Nephron progenitor cell (in vitro differentiated cells): ENCODE measurements around the gene NTM.

Source experiments
- DNase-seq: peaks from one replicate; pipeline ENCODE4 v3.0.0; 2021
- H3K27ac Mint-ChIP-seq: 2 replicates; pipeline ENCODE4 v1.8.0; 2021; ENCODE audit warnings: mild to moderate bottlenecking, moderate library complexity, mixed read lengths
- H3K27me3 Mint-ChIP-seq: 2 replicates; pipeline ENCODE4 v1.8.0; 2021; ENCODE audit warnings: mild to moderate bottlenecking, low read depth, mixed read lengths; ENCODE audit not compliant: poor library complexity
- H3K36me3 Mint-ChIP-seq: 2 replicates; pipeline ENCODE4 v1.8.0; 2021; ENCODE audit warnings: low read depth, mixed read lengths
- H3K4me1 Mint-ChIP-seq: 2 replicates; pipeline ENCODE4 v1.8.0; 2021; ENCODE audit warnings: mixed read lengths
- H3K4me3 Mint-ChIP-seq: 2 replicates; pipeline ENCODE4 v1.8.0; 2021; ENCODE audit warnings: mild to moderate bottlenecking, moderate library complexity, mixed read lengths
- H3K9me3 Mint-ChIP-seq: 2 replicates; pipeline ENCODE4 v1.8.0; 2021; ENCODE audit warnings: mild to moderate bottlenecking, moderate library complexity, mixed read lengths
- CTCF ChIP-seq: fragments of 200-600 bp; sonication (generic); IDR thresholded peaks from 2 replicates; pipeline ENCODE4 v1.5.0; 2021; ENCODE audit warnings: antibody characterized with exemption

The NTM gene

DNA sequence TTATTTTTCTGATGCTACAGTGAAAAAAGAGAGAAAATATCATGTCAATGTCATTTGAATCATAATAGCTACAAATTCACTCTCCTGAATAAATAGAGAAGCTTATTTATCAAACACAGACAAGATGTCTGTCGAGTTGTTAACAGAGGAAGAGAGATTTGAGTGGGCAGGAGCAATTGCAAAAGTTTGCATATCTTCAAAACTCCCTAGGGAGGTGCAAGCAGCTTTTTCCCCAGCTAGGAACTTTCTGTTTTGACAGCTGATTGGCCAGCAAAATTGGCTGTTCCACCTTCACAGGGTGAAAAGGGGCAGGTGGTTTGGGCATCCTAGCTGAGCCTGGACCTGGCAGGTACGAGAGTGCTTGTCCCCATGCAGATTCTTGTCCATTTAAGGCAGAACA lies 98.2 kb downstream of the NTM start:
- H3K9me3 Mint-ChIP-seq = no peaks in the 10 kb centered on the region
- H3K27ac Mint-ChIP-seq = no peak overlapping the region
- H3K36me3 Mint-ChIP-seq = no peaks in the 10 kb centered on the region
- no peaks in the 10 kb centered on the region for H3K27me3 Mint-ChIP-seq
- no peak overlapping the region for H3K4me3 Mint-ChIP-seq
- H3K4me1 Mint-ChIP-seq = peaks cover 88% of the 10 kb centered on the region
- DNase-seq = no peak
- no peak for TF ChIP-seq CTCF

DNA sequence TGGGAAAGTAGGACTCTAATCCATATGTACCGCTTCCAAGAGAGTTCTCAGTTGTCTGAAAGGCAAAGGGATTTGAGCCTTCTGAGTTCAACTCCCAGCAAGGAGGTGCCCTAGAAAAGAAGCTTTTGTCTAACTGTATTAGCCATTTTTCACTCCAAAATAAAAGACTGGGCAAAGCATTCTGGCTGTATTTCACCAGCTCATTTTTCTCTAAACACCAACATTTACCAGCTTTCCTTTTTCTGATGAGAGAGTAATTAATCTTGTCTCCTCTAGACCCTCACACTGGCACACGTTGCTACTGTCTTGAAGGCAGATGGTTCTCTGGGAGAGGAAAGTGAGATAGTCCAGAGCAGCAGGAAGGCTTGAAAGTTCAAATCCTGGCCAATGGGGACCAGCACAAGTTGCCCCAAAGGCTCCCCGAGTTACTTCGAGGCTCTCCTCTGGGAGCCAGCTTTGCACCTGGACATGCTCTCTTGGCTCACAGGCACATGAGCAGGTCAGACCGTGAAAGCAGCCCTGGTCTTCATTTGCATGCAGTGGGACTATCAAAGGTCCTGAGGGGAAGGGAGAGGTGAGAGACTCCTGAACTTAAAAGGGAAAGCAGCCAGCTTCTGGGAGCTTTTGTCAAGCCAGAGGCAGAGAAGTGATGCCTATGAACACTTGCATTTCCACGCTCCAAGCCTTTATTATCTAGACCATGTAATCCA lies 100.0 kb downstream of the NTM start:
- H3K4me1 Mint-ChIP-seq = peaks cover 82% of the 10 kb centered on the region
- H3K4me3 Mint-ChIP-seq = no peak overlapping the region
- no peaks in the 10 kb centered on the region for H3K27me3 Mint-ChIP-seq
- no peak for TF ChIP-seq CTCF
- DNase-seq = no peak
- no peaks in the 10 kb centered on the region for H3K9me3 Mint-ChIP-seq
- no peaks in the 10 kb centered on the region for H3K36me3 Mint-ChIP-seq
- no peak overlapping the region for H3K27ac Mint-ChIP-seq

GRCh38 chr11:131471976-131472375 lies 101.6 kb downstream of the NTM start:
- no peak for DNase-seq
- Mint-ChIP-seq H3K27ac (no peak overlapping the region), H3K4me1 (peaks cover 66% of the 10 kb centered on the region), H3K9me3 (no peaks in the 10 kb centered on the region), H3K36me3 (no peaks in the 10 kb centered on the region), H3K27me3 (no peaks in the 10 kb centered on the region), H3K4me3 (no peak overlapping the region)
- TF ChIP-seq CTCF = no peak

DNA sequence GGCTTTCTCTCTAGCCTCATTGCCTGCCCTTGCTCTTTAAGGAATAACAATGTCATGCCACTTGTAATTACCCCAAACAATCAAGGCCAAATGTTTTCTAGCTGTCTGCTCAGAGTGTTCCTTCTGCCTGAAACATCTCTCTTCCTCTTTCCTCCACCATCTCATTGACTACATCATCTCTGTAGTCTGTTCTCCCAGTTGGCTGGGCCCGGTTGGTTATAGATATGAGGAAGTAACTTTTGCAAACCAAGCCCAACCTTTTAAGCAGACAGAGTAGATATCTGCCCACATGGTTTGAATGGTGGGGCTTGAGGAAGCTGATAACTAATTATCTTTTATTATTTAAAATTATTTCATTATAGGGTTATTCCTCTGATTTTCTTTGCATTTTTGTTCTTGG lies 104.5 kb downstream of the NTM start:
- Mint-ChIP-seq H3K27me3 (peaks cover 4% of the 10 kb centered on the region), H3K27ac (no peak overlapping the region), H3K4me1 (peaks cover 54% of the 10 kb centered on the region), H3K4me3 (no peak overlapping the region), H3K36me3 (no peaks in the 10 kb centered on the region), H3K9me3 (no peaks in the 10 kb centered on the region)
- no peak for DNase-seq
- TF ChIP-seq CTCF = no peak

DNA sequence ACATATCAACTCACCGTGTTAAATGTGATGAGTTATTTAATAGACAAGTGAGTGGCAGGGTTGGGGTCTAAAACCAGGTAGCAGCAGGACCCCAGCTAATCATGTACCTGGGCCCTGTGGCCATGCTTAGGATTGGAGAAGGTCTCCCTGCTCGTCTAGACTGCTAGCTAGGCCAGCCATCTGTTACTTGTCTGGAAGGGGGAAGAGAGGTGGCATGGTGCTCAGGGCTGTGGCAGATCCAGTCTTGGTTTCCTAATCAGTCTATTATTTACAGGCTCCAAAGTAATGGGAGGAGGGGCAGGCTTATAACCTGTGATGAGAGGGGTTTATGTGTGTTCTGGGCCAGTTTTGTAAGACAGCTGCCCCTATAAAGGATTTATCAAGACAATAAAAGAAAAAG lies 105.9 kb downstream of the NTM start:
- H3K27me3 Mint-ChIP-seq = peaks cover 4% of the 10 kb centered on the region
- peaks cover 54% of the 10 kb centered on the region for H3K4me1 Mint-ChIP-seq
- H3K36me3 Mint-ChIP-seq = no peaks in the 10 kb centered on the region
- no peak for DNase-seq
- no peak for TF ChIP-seq CTCF
- H3K9me3 Mint-ChIP-seq = no peaks in the 10 kb centered on the region
- no peak overlapping the region for H3K27ac Mint-ChIP-seq
- H3K4me3 Mint-ChIP-seq = no peak overlapping the region

- Mint-ChIP-seq H3K9me3 (no peaks in the 10 kb centered on the region), H3K36me3 (no peaks in the 10 kb centered on the region), H3K4me3 (no peak overlapping the region), H3K27me3 (peaks cover 4% of the 10 kb centered on the region), H3K27ac (no peak overlapping the region), H3K4me1 (peaks cover 57% of the 10 kb centered on the region)
- no peak for TF ChIP-seq CTCF
- no peak for DNase-seq
Measured at GRCh38 chr11:131478341-131478740, 107.9 kb downstream of the NTM start.
